Hepatocyte (in vitro differentiated cells): ENCODE measurements around the gene TCFL5. TPM values are rescaled to one million over a fixed set of nuclear protein-coding genes. Genes with fewer than 3 reads are reported as not detected.

Experiments used
- DNase-seq: peaks from one replicate; pipeline ENCODE4 v3.0.0-alpha.2; 2016; ENCODE audit warnings: low spot score
- H2AFZ ChIP-seq: fragments of 200-600 bp; sonication (generic); 2 replicates; pipeline ENCODE4 v1.6.0; 2016; ENCODE audit warnings: antibody characterized with exemption, mild to moderate bottlenecking
- H3K27ac ChIP-seq: fragments of 200-600 bp; sonication (generic); 2 replicates; pipeline ENCODE4 v1.5.1; 2016; ENCODE audit warnings: mild to moderate bottlenecking
- H3K27me3 ChIP-seq: fragments of 200-600 bp; sonication (generic); 2 replicates; pipeline ENCODE4 v1.6.1; 2016
- H3K36me3 ChIP-seq: fragments of 200-600 bp; sonication (generic); replicated peaks from 2 replicates; pipeline ENCODE4 v1.5.1; 2016; ENCODE audit warnings: low read depth; ENCODE audit not compliant: insufficient read depth
- H3K4me1 ChIP-seq: fragments of 200-600 bp; sonication (generic); 2 replicates; pipeline ENCODE4 v1.5.1; 2016; ENCODE audit warnings: mild to moderate bottlenecking, moderate library complexity; ENCODE audit not compliant: insufficient read depth
- H3K4me2 ChIP-seq: fragments of 200-600 bp; sonication (generic); 2 replicates; pipeline ENCODE4 v1.6.0; 2016
- H3K4me3 ChIP-seq: fragments of 200-600 bp; sonication (generic); 2 replicates; pipeline ENCODE4 v1.5.1; 2016; ENCODE audit warnings: mild to moderate bottlenecking
- H3K79me2 ChIP-seq: fragments of 200-600 bp; sonication (generic); 2 replicates; pipeline ENCODE4 v1.6.0; 2017; ENCODE audit warnings: mild to moderate bottlenecking
- H3K9me2 ChIP-seq: fragments of 200-600 bp; sonication (generic); replicated peaks from 2 replicates; pipeline ENCODE4 v1.6.0; 2017; ENCODE audit warnings: mild to moderate bottlenecking; ENCODE audit not compliant: insufficient read depth
- H3K9me3 ChIP-seq: fragments of 200-600 bp; sonication (generic); 2 replicates; pipeline ENCODE4 v1.5.1; 2016; ENCODE audit warnings: low read depth, mild to moderate bottlenecking
- H4K20me1 ChIP-seq: fragments of 200-600 bp; sonication (generic); 2 replicates; pipeline ENCODE4 v1.6.0; 2016; ENCODE audit warnings: mild to moderate bottlenecking; ENCODE audit not compliant: insufficient read depth, poor library complexity, severe bottlenecking
- EZH2 ChIP-seq: fragments of 200-600 bp; sonication (generic); IDR thresholded peaks from 2 replicates; pipeline ENCODE4 v1.6.1; 2016; ENCODE audit warnings: antibody characterized with exemption, mild to moderate bottlenecking, borderline replicate concordance
- WGBS: methylation state at CpG from one replicate; pipeline ENCODE4 v1.1.6; 2016; ENCODE audit warnings: low lambda C conversion rate; ENCODE audit errors: missing lambda C conversion rate; 5-methylcytosine and 5-hydroxymethylcytosine counted together
- polyA plus RNA-seq: library from polyadenylated mRNA; unstranded; fragments of >200 nt; fragmentation: Nextera tagmentation; extraction: Ambion mirVana; gene quantifications from 2 replicates; pipeline ENCODE4 v1.2.1, GENCODE V29; 2016
- small RNA-seq: library from RNA; depleted of rRNA; stranded (forward); fragments of <200 nt; gene quantifications from one replicate; pipeline ENCODE3, GENCODE V24; 2014
- total RNA-seq: library from RNA; depleted of rRNA; stranded (reverse); fragments of >200 nt; gene quantifications from 2 replicates; pipeline ENCODE4 v1.2.3, GENCODE V29; 2014
- TF ChIP-seq, protein P1 (sequence below): fragments of 200-600 bp; sonication (generic); IDR thresholded peaks from 2 replicates; pipeline ENCODE4 v1.5.1; 2016; ENCODE audit warnings: antibody characterized with exemption, mild to moderate bottlenecking; ENCODE audit not compliant: poor library complexity

The TCFL5 gene
- total and polyA plus RNA-seq, 2 experiments from 2014 or later: 8.5 to 9.5 TPM

DNA sequence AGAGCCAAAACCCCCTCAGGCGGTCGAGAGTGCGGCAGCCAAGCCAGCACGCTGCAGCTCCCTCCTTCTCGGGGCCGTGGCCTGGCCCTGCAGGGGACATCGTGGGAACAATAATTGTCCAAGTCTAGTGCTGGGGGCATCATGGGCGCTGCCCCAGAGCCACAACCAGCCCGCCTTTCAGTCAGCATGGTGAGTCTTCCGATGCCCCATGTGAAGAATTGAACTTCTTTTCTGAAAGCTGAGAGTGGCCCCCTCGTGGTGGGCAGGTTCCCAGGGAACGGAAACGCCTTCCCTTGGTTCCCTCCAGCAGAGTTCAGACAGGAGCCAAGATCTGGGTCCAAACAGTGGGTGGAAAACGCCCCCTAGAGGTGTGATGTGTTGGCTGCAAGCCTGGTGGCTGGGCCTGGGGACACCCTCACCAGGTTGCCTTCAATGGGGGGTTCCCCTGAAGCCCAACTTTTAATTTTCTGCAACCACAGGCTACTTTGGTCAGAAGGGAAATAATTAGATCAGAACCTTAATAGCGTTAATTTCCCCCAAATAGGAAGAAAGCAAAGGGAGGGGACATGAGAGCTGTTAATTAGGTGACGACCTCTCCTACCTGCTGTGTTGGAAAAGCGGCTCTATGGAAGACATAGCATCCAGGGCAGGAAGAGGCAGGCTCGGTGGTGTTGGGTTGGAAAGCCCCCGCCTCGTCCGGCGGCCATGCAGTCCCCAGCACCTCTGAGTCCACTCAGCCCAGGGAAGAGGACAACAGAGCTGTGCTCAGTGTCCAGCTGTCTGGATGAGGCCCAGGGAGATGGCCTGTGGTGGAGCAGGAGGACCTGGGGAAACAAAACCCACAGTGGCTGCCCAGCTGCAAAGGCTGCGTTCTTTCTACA lies 70.1 kb downstream of the TCFL5 start:
- DNase-seq: peak; percentile 94
- Histone ChIP-seq H4K20me1 (no peaks in the 10 kb centered on the region), H3K4me3 (no peak overlapping the region), H3K4me2 (peak overlapping the region; percentile 53), H3K27ac (no peak overlapping the region), H3K9me3 (no peaks in the 10 kb centered on the region), H3K36me3 (no peaks in the 10 kb centered on the region), H3K9me2 (no peaks in the 10 kb centered on the region), H3K27me3 (no peaks in the 10 kb centered on the region), H3K79me2 (no peaks in the 10 kb centered on the region), H2AFZ (no peak overlapping the region), H3K4me1 (peaks cover 8% of the 10 kb centered on the region)
- 37% methylated on average over 23 of the region's 23 CpGs for WGBS
- TF ChIP-seq, protein P1, sequence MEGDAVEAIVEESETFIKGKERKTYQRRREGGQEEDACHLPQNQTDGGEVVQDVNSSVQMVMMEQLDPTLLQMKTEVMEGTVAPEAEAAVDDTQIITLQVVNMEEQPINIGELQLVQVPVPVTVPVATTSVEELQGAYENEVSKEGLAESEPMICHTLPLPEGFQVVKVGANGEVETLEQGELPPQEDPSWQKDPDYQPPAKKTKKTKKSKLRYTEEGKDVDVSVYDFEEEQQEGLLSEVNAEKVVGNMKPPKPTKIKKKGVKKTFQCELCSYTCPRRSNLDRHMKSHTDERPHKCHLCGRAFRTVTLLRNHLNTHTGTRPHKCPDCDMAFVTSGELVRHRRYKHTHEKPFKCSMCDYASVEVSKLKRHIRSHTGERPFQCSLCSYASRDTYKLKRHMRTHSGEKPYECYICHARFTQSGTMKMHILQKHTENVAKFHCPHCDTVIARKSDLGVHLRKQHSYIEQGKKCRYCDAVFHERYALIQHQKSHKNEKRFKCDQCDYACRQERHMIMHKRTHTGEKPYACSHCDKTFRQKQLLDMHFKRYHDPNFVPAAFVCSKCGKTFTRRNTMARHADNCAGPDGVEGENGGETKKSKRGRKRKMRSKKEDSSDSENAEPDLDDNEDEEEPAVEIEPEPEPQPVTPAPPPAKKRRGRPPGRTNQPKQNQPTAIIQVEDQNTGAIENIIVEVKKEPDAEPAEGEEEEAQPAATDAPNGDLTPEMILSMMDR: peak; percentile 96
- TF ChIP-seq EZH2: no peak

Small RNAs within 50 kb of the gene (small RNA-seq; reads per million reads assigned to genes)
- not detected for gene DPH3P1

Other genes starting within 250 kb of the TCFL5 start
- 25.8 and 26.7 TPM in 2 replicates for gene SLCO4A1, start 219.3 kb downstream of the TCFL5 start, total RNA-seq
- 87.3 and 99.0 TPM in 2 replicates for gene SLCO4A1, start 219.3 kb downstream of the TCFL5 start, polyA plus RNA-seq
- gene NTSR1, start 153.0 kb downstream of the TCFL5 start, total RNA-seq: 0.08 and 0.37 TPM in 2 replicates
- 0.09 TPM in 1 of 2 replicates, not detected in the other for gene NTSR1, start 153.0 kb downstream of the TCFL5 start, polyA plus RNA-seq
- 14.0 and 18.9 TPM in 2 replicates for gene MRGBP, start 65.3 kb downstream of the TCFL5 start, total RNA-seq
- gene MRGBP, start 65.3 kb downstream of the TCFL5 start, polyA plus RNA-seq: 18.9 and 20.5 TPM in 2 replicates
- gene OGFR, start 57.0 kb downstream of the TCFL5 start, total RNA-seq: 43.8 and 47.6 TPM in 2 replicates
- 76.2 and 80.8 TPM in 2 replicates for gene OGFR, start 57.0 kb downstream of the TCFL5 start, polyA plus RNA-seq
- 22.6 and 23.9 TPM in 2 replicates for gene COL9A3, start 44.8 kb downstream of the TCFL5 start, total RNA-seq
- 68.1 and 77.0 TPM in 2 replicates for gene COL9A3, start 44.8 kb downstream of the TCFL5 start, polyA plus RNA-seq
- 31.5 and 31.6 TPM in 2 replicates for gene DIDO1, start 64.7 kb upstream of the TCFL5 start, total RNA-seq
- 23.7 and 26.5 TPM in 2 replicates for gene DIDO1, start 64.7 kb upstream of the TCFL5 start, polyA plus RNA-seq
- gene GID8, start 76.3 kb upstream of the TCFL5 start, total RNA-seq: 35.4 and 35.5 TPM in 2 replicates
- 16.5 and 17.9 TPM in 2 replicates for gene GID8, start 76.3 kb upstream of the TCFL5 start, polyA plus RNA-seq
- 17.3 and 26.9 TPM in 2 replicates for gene SLC17A9, start 90.9 kb upstream of the TCFL5 start, total RNA-seq
- 83.9 and 113 TPM in 2 replicates for gene SLC17A9, start 90.9 kb upstream of the TCFL5 start, polyA plus RNA-seq
- gene BHLHE23, start 145.1 kb upstream of the TCFL5 start, total RNA-seq: not detected in 2 replicates
- not detected in 2 replicates for gene BHLHE23, start 145.1 kb upstream of the TCFL5 start, polyA plus RNA-seq